ENCODE measurements around the gene UNC5CL.
A peak's percentile ranks its signal among the peaks of the same experiment; 100 is the strongest.

Gene UNC5CL

DNA sequence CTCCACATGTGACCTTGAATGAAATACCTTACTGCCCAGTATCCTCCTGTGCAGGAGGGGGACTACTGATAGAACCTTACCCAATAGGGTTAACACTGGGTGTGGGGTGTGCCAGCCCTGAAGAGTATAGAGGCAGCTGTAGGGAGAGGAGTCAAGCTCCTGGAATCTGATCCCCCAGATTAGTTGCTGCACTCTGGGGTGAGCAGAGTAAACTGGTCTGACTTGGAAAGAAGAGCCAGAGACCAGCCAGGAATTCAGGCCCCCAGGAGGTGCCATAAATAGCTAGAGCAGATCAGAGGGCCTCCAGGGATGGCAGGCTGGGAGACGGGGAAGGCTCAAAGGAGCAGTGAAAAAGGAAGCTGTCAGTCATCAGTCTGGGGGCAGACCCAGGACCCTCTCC, 10.5 kb upstream of the UNC5CL start:
- Histone ChIP-seq H2BK15ac (ENCODE audit: low read length) (no peak overlapping the region), H3K9ac (ENCODE audit: low read depth, low read length, poor library complexity) (no peak overlapping the region), H3K36me3 (replicated peaks in 1 of 2; ENCODE audit: control insufficient read depth in 2 of 2, insufficient read depth in 2 of 2, low read length in 2 of 2) (no peaks in the 10 kb centered on the region), H3K79me1 (ENCODE audit: low read depth, low read length) (no peaks in the 10 kb centered on the region), H4K8ac (ENCODE audit: low read depth, low read length) (no peak overlapping the region), H2AFZ (ENCODE audit: low read length) (no peak overlapping the region), H3K23ac (ENCODE audit: low read depth, low read length, poor library complexity) (no peak overlapping the region), H3K27me3 (ENCODE audit: control insufficient read depth in 3 of 3, insufficient read depth in 3 of 3, low read depth in 1 of 3, low read length in 3 of 3) (no peaks in the 10 kb centered on the region), H3K4me2 (ENCODE audit: insufficient read depth, low read length, poor library complexity, severe bottlenecking) (no peak overlapping the region), H3K4me3 (ENCODE audit: low read length in 2 of 2) (no peak overlapping the region), H3K27ac (replicated peaks; ENCODE audit: low read length) (no peak overlapping the region), H3K4ac (ENCODE audit: low read length) (no peak overlapping the region), H4K91ac (ENCODE audit: low read depth, low read length, poor library complexity) (no peak overlapping the region), H3K14ac (ENCODE audit: low read length) (no peak overlapping the region), H2BK120ac (ENCODE audit: low read depth, low read length) (no peak overlapping the region), H3K9me3 (replicated peaks in 1 of 2; ENCODE audit: control insufficient read depth in 2 of 2, insufficient read depth in 1 of 2, low read depth in 1 of 2, low read length in 2 of 2) (no peaks in the 10 kb centered on the region), H3K18ac (ENCODE audit: low read length) (no peak overlapping the region), H2BK5ac (ENCODE audit: low read length) (no peak overlapping the region), H2AK5ac (ENCODE audit: low read depth, low read length) (no peak overlapping the region), H3K4me1 (ENCODE audit: control insufficient read depth in 2 of 2, insufficient read depth in 1 of 2, low read depth in 1 of 2, low read length in 2 of 2) (peaks cover 4 to 5% of the 10 kb centered on the region in 2 donors), H2BK12ac (ENCODE audit: low read length) (no peak overlapping the region)
- no CpG with 5 or more reads among the region's 1 CpG for WGBS, 2 donors (ENCODE audit: extremely low coverage in 2 of 2, insufficient read length in 2 of 2, insufficient replicate concordance in 1 of 2)
- DNase-seq (ENCODE audit: low spot score) = no peak

DNA sequence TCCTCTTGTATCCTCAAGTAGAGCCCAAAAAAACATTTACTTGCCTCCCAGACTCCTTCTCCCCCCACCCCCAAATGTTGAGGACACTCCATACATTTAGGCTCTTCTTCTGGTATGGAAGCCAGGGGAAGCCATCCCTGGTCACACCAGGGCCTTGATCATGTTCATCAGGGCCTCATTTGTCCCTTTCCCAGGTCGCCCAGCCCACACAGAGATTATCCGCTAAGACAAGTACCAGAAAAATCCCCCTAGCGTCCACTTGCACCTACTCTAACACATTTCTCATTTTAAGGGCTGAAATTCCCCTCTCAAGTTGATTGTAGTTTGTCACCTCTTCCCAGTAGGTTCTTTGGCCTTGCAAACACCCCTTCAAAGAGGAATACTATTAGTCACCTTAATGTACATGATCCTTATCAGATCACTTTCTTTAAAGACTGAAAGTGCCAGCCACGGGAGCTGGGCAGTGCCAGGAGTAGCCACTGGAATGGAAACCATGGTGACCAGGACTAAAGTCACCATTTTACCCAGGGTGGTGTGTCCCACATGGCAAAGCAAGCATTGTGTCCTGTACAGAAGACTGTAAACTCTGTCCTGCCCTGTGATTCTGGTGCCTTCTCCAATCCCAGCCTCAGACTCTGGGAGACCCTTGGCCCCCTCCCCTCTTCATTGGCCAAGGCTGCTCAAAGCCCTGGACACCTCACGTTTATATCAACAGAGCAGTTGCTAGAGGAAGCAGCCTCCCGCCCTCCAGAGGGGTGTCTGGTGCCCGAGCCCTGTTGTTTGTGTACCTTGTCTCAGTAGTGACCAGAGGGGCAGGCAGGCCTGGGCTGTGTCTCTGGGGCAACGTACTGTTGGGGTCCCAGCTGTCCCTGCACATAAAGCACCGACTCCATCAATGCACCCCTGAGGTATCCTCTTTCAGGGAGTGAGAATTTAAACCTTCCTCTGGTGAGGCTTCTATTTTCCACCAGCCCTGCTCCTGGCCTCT, 9.0 kb upstream of the UNC5CL start:
- H3K23ac ChIP-seq (ENCODE audit: low read depth, low read length, poor library complexity) = peak overlapping the region; percentile 34
- H3K27me3 ChIP-seq (ENCODE audit: control insufficient read depth in 3 of 3, insufficient read depth in 3 of 3, low read depth in 1 of 3, low read length in 3 of 3) = no peaks in the 10 kb centered on the region
- no peak overlapping the region for H3K4ac ChIP-seq (ENCODE audit: low read length)
- no peak overlapping the region for H3K4me3 ChIP-seq (ENCODE audit: low read length in 2 of 2)
- no peaks in the 10 kb centered on the region for H3K79me1 ChIP-seq (ENCODE audit: low read depth, low read length)
- no peak overlapping the region for H2BK120ac ChIP-seq (ENCODE audit: low read depth, low read length)
- H3K14ac ChIP-seq (ENCODE audit: low read length) = no peak overlapping the region
- H2BK5ac ChIP-seq (ENCODE audit: low read length) = no peak overlapping the region
- H4K8ac ChIP-seq (ENCODE audit: low read depth, low read length) = no peak overlapping the region
- no peak overlapping the region for H2AFZ ChIP-seq (ENCODE audit: low read length)
- H4K91ac ChIP-seq (ENCODE audit: low read depth, low read length, poor library complexity) = no peak overlapping the region
- H3K9ac ChIP-seq (ENCODE audit: low read depth, low read length, poor library complexity) = no peak overlapping the region
- H2BK12ac ChIP-seq (ENCODE audit: low read length) = no peak overlapping the region
- no peak overlapping the region for H2AK5ac ChIP-seq (ENCODE audit: low read depth, low read length)
- no CpG with 5 or more reads among the region's 9 CpGs for WGBS, 2 donors (ENCODE audit: extremely low coverage in 2 of 2, insufficient read length in 2 of 2, insufficient replicate concordance in 1 of 2)
- H3K27ac ChIP-seq (replicated peaks; ENCODE audit: low read length) = no peak overlapping the region
- no peak overlapping the region for H3K18ac ChIP-seq (ENCODE audit: low read length)
- H3K36me3 ChIP-seq (replicated peaks in 1 of 2; ENCODE audit: control insufficient read depth in 2 of 2, insufficient read depth in 2 of 2, low read length in 2 of 2) = no peaks in the 10 kb centered on the region
- H3K4me1 ChIP-seq (ENCODE audit: control insufficient read depth in 2 of 2, insufficient read depth in 1 of 2, low read depth in 1 of 2, low read length in 2 of 2) = peaks cover 2 to 4% of the 10 kb centered on the region in 2 donors
- no peak overlapping the region for H2BK15ac ChIP-seq (ENCODE audit: low read length)
- no peaks in the 10 kb centered on the region for H3K9me3 ChIP-seq (replicated peaks in 1 of 2; ENCODE audit: control insufficient read depth in 2 of 2, insufficient read depth in 1 of 2, low read depth in 1 of 2, low read length in 2 of 2)
- no peak for DNase-seq (ENCODE audit: low spot score)
- no peak overlapping the region for H3K4me2 ChIP-seq (ENCODE audit: insufficient read depth, low read length, poor library complexity, severe bottlenecking)

DNA sequence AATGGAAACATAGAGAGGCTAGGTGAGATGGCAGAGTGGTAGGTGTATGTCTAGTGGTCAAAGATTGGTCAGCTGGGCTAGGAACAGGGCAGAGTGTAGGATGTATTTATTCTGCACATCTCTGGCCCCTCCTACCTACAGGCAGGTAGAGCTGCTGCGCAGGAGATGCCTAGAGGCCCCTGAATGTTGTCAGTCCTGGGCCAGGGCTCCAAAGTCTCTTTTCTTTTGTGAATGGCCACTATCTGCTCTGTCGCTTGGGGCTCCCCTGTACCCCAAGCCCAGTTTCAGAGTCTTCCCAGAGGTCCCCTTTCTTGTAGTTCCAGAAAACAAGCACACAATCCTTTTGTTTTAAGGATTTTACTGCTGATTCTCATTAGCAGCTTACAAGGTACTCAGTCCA, 8.3 kb upstream of the UNC5CL start:
- H2AK5ac ChIP-seq (ENCODE audit: low read depth, low read length) = no peak overlapping the region
- H2BK5ac ChIP-seq (ENCODE audit: low read length) = no peak overlapping the region
- no peak overlapping the region for H2BK15ac ChIP-seq (ENCODE audit: low read length)
- no peaks in the 10 kb centered on the region for H3K79me1 ChIP-seq (ENCODE audit: low read depth, low read length)
- peaks cover 2 to 4% of the 10 kb centered on the region in 2 donors for H3K4me1 ChIP-seq (ENCODE audit: control insufficient read depth in 2 of 2, insufficient read depth in 1 of 2, low read depth in 1 of 2, low read length in 2 of 2)
- no peak overlapping the region for H2BK120ac ChIP-seq (ENCODE audit: low read depth, low read length)
- H2BK12ac ChIP-seq (ENCODE audit: low read length) = no peak overlapping the region
- H2AFZ ChIP-seq (ENCODE audit: low read length) = no peak overlapping the region
- H3K23ac ChIP-seq (ENCODE audit: low read depth, low read length, poor library complexity) = no peak overlapping the region
- no peaks in the 10 kb centered on the region for H3K36me3 ChIP-seq (replicated peaks in 1 of 2; ENCODE audit: control insufficient read depth in 2 of 2, insufficient read depth in 2 of 2, low read length in 2 of 2)
- no peak overlapping the region for H3K9ac ChIP-seq (ENCODE audit: low read depth, low read length, poor library complexity)
- H3K27me3 ChIP-seq (ENCODE audit: control insufficient read depth in 3 of 3, insufficient read depth in 3 of 3, low read depth in 1 of 3, low read length in 3 of 3) = no peaks in the 10 kb centered on the region
- H3K4me2 ChIP-seq (ENCODE audit: insufficient read depth, low read length, poor library complexity, severe bottlenecking) = no peak overlapping the region
- H3K14ac ChIP-seq (ENCODE audit: low read length) = no peak overlapping the region
- no peak overlapping the region for H3K4me3 ChIP-seq (ENCODE audit: low read length in 2 of 2)
- H3K9me3 ChIP-seq (replicated peaks in 1 of 2; ENCODE audit: control insufficient read depth in 2 of 2, insufficient read depth in 1 of 2, low read depth in 1 of 2, low read length in 2 of 2) = no peaks in the 10 kb centered on the region
- no peak overlapping the region for H3K18ac ChIP-seq (ENCODE audit: low read length)
- no peak overlapping the region for H4K91ac ChIP-seq (ENCODE audit: low read depth, low read length, poor library complexity)
- H4K8ac ChIP-seq (ENCODE audit: low read depth, low read length) = no peak overlapping the region
- H3K27ac ChIP-seq (replicated peaks; ENCODE audit: low read length) = no peak overlapping the region
- no CpG with 5 or more reads among the region's 2 CpGs for WGBS, 2 donors (ENCODE audit: extremely low coverage in 2 of 2, insufficient read length in 2 of 2, insufficient replicate concordance in 1 of 2)
- no peak overlapping the region for H3K4ac ChIP-seq (ENCODE audit: low read length)
- no peak for DNase-seq (ENCODE audit: low spot score)

DNA sequence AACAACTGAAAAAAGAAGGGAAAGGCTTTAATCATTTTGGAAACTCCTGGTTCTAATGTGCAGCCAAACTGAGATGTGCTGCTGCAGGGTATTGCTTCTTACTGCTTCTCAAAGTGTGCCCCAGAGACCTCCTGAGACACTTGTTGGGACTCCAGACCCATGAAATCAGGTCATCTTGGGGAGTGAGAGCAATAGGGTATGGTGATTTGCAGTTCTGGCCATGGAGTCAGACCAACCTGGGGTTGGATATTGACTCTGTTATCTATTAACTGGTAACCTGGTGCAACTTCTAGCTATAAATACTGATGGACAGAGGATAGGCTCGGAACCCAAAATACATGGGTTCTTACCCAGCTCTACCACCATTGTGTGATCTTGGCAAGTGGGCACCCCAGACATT, 7.1 kb upstream of the UNC5CL start:
- Histone ChIP-seq H2BK120ac (ENCODE audit: low read depth, low read length) (no peak overlapping the region), H3K36me3 (replicated peaks in 1 of 2; ENCODE audit: control insufficient read depth in 2 of 2, insufficient read depth in 2 of 2, low read length in 2 of 2) (no peaks in the 10 kb centered on the region), H2BK15ac (ENCODE audit: low read length) (no peak overlapping the region), H2AFZ (ENCODE audit: low read length) (no peak overlapping the region), H2BK12ac (ENCODE audit: low read length) (no peak overlapping the region), H2AK5ac (ENCODE audit: low read depth, low read length) (no peak overlapping the region), H3K9me3 (replicated peaks in 1 of 2; ENCODE audit: control insufficient read depth in 2 of 2, insufficient read depth in 1 of 2, low read depth in 1 of 2, low read length in 2 of 2) (no peaks in the 10 kb centered on the region), H3K4me3 (ENCODE audit: low read length in 2 of 2) (no peak overlapping the region), H3K27ac (replicated peaks; ENCODE audit: low read length) (no peak overlapping the region), H3K18ac (ENCODE audit: low read length) (no peak overlapping the region), H3K14ac (ENCODE audit: low read length) (no peak overlapping the region), H3K4me2 (ENCODE audit: insufficient read depth, low read length, poor library complexity, severe bottlenecking) (no peak overlapping the region), H4K91ac (ENCODE audit: low read depth, low read length, poor library complexity) (no peak overlapping the region), H2BK5ac (ENCODE audit: low read length) (no peak overlapping the region), H3K27me3 (ENCODE audit: control insufficient read depth in 3 of 3, insufficient read depth in 3 of 3, low read depth in 1 of 3, low read length in 3 of 3) (no peaks in the 10 kb centered on the region), H3K4me1 (ENCODE audit: control insufficient read depth in 2 of 2, insufficient read depth in 1 of 2, low read depth in 1 of 2, low read length in 2 of 2) (peaks cover 0 to 2% of the 10 kb centered on the region in 2 donors), H3K23ac (ENCODE audit: low read depth, low read length, poor library complexity) (no peak overlapping the region), H3K4ac (ENCODE audit: low read length) (no peak overlapping the region), H3K9ac (ENCODE audit: low read depth, low read length, poor library complexity) (no peak overlapping the region), H3K79me1 (ENCODE audit: low read depth, low read length) (no peaks in the 10 kb centered on the region), H4K8ac (ENCODE audit: low read depth, low read length) (no peak overlapping the region)
- WGBS, 2 donors (ENCODE audit: extremely low coverage in 2 of 2, insufficient read length in 2 of 2, insufficient replicate concordance in 1 of 2) = no CpG with 5 or more reads among the region's 1 CpG
- DNase-seq (ENCODE audit: low spot score) = no peak
